ENCODE results near the gene CHMP1B. TPM values are rescaled to one million over a fixed set of nuclear protein-coding genes. Genes with fewer than 3 reads are reported as not detected.

CHMP1B gene
- polyA plus RNA-seq, 1 experiment: 32.6 TPM

DNA sequence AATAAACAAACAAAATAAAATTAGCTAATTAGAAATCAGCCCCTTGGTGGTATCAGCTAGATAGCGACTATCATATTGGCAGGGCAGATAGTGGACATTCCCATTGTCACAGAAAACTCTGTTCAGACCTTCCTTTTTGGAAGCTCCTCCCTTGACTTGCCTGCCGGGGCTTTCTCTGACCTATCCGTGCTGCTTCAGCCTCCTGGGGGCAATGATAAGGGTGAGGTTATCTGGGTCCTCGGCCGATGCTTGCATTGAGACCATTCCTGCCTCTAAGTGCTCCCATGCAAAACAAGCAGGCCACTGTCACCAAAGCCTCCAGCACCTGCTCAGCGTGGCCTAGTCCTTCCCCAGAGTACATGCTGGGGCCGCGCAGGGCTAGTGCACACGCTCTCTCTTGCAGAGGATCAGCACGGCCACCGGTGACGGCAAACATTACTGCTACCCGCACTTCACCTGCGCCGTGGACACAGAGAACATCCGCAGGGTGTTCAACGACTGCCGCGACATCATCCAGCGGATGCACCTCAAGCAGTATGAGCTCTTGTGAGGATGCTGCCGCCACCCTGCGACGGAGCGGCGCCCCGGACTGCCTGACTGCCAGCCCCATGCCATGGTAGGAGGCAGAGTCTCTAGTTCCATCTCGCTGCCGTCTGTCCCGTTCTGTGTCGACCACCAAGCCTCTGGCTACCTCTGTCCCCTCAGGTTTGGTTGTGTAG lies 29.5 kb downstream of the CHMP1B start:
- ChIA-PET CTCF (interaction anchor here (1.4 kb wide), 1 partner anchor 56 kb away, joined by 6 read pairs; no protein-coding TSS in a partner anchor), POLR2A (no interaction called here)
- H3K27ac ChIP-seq (ENCODE audit: low read depth, low read length): no peak overlapping the region
- no peak overlapping the region for H3K4me3 ChIP-seq (ENCODE audit: low read depth, low read length)
- no peak for DNase-seq (ENCODE audit: low read depth, low spot score)
- H3K27me3 ChIP-seq (ENCODE audit: control insufficient read depth, insufficient read depth, low read length): no peaks in the 10 kb centered on the region
- no peaks in the 10 kb centered on the region; the same call in 1 of the 2 replicates for H3K9me3 ChIP-seq (ENCODE audit: control insufficient read depth, insufficient read depth, low read length)
- TF ChIP-seq, protein P1, sequence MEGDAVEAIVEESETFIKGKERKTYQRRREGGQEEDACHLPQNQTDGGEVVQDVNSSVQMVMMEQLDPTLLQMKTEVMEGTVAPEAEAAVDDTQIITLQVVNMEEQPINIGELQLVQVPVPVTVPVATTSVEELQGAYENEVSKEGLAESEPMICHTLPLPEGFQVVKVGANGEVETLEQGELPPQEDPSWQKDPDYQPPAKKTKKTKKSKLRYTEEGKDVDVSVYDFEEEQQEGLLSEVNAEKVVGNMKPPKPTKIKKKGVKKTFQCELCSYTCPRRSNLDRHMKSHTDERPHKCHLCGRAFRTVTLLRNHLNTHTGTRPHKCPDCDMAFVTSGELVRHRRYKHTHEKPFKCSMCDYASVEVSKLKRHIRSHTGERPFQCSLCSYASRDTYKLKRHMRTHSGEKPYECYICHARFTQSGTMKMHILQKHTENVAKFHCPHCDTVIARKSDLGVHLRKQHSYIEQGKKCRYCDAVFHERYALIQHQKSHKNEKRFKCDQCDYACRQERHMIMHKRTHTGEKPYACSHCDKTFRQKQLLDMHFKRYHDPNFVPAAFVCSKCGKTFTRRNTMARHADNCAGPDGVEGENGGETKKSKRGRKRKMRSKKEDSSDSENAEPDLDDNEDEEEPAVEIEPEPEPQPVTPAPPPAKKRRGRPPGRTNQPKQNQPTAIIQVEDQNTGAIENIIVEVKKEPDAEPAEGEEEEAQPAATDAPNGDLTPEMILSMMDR (IDR thresholded peaks at IDR 0.05; ENCODE audit: low read depth, low read length): no peak

DNA sequence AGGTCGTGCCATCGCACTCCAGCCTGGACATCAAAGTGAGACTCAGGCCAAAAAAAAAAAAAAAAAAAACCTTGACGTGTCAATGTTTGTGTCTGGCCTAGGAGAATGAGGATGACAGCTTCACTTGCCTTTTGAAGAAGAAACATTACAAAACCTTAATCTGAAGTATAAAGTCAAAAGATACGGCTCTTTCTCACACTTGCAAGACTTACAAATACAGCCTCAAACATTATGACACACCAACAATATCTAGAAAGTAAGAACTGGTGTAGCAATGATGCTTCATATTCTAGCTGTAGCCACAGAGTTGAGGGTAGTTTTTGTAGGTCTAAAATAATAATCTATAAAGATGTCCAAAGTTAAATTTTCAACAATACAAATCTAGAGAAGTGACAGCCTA lies 31.4 kb downstream of the CHMP1B start:
- ChIA-PET POLR2A (no interaction called here), CTCF (interaction anchor here (0.6 to 0.7 kb wide), 3 partner anchors 49 to 992 kb away, joined by 3 to 7 read pairs (median 5); no protein-coding TSS in a partner anchor)
- no peak overlapping the region for H3K4me3 ChIP-seq (ENCODE audit: low read depth, low read length)
- TF ChIP-seq, protein P1 (IDR thresholded peaks at IDR 0.05; ENCODE audit: low read depth, low read length): no peak
- no peak for DNase-seq (ENCODE audit: low read depth, low spot score)
- H3K27me3 ChIP-seq (ENCODE audit: control insufficient read depth, insufficient read depth, low read length): no peaks in the 10 kb centered on the region
- H3K9me3 ChIP-seq (ENCODE audit: control insufficient read depth, insufficient read depth, low read length): no peaks in the 10 kb centered on the region; the same call in 1 of the 2 replicates
- no peak overlapping the region for H3K27ac ChIP-seq (ENCODE audit: low read depth, low read length)

DNA sequence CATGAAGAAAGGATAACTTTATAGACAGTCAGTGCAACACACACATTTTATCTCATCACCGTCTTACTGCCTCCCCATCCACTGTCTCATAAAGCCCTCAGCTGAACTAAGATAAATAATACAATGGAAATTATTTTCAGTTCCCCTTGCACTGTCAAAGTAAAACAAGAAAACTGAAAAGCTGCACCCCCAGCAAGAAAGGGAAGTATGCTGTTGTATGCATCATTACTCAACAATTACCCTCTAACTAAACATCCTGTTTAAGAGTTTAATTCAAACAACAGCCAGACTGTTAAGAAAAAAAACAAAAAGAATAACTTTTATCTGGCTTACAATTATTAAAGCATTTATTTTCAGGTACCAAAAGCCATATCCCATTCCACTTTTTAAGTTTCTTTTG lies 31.9 kb downstream of the CHMP1B start:
- Histone ChIP-seq H3K4me3 (ENCODE audit: low read depth, low read length) (no peak overlapping the region), H3K27ac (ENCODE audit: low read depth, low read length) (no peak overlapping the region), H3K27me3 (ENCODE audit: control insufficient read depth, insufficient read depth, low read length) (no peaks in the 10 kb centered on the region), H3K9me3 (ENCODE audit: control insufficient read depth, insufficient read depth, low read length) (no peaks in the 10 kb centered on the region; the same call in 1 of the 2 replicates)
- ChIA-PET CTCF (interaction anchor here (0.7 kb wide), 1 partner anchor 48 kb away, joined by 5 read pairs; no protein-coding TSS in a partner anchor), POLR2A (no interaction called here)
- TF ChIP-seq, protein P1 (IDR thresholded peaks at IDR 0.05; ENCODE audit: low read depth, low read length): no peak
- no peak for DNase-seq (ENCODE audit: low read depth, low spot score)

DNA sequence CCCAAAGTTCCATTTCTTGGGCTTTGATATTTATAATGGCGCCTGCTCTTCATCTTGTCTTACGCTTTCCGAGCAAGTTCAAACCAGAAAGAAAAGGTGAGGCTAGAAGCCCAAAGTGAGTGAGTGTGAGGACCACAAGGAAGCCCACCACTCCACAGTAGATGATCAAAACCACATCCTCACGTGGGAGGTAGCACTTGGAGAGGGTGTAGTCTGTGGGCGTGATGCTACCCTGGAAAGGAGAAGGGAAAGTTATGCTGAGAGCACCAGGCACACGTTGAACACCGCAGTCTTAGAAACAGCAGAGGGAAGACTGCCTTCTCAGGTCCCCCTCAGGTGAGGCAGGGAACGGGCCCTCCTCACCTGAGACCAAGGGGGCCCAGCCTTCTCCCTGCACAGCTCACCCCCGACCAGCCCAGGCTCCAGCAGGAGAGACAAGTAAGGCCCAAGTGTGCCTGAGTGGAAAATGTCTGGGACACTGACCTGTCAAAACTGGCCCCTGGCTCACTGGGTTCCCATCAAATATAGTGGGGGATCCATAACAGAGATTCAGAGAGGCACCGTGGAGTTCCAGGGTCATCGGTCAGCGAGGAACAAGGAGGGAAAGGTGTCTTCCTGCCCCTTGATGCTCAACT lies 33.3 kb downstream of the CHMP1B start:
- ChIA-PET CTCF (no interaction called here), POLR2A (no interaction called here)
- Histone ChIP-seq H3K9me3 (ENCODE audit: control insufficient read depth, insufficient read depth, low read length) (no peaks in the 10 kb centered on the region; the same call in 1 of the 2 replicates), H3K27me3 (ENCODE audit: control insufficient read depth, insufficient read depth, low read length) (no peaks in the 10 kb centered on the region), H3K4me3 (ENCODE audit: low read depth, low read length) (no peak overlapping the region), H3K27ac (ENCODE audit: low read depth, low read length) (no peak overlapping the region)
- DNase-seq (ENCODE audit: low read depth, low spot score): no peak
- TF ChIP-seq, protein P1 (IDR thresholded peaks at IDR 0.05; ENCODE audit: low read depth, low read length): no peak

All from AG04450 (cell line).